Cardiac septum (tissue), 1 donor: ENCODE measurements around the gene FIS1. TPM values are rescaled to one million over a fixed set of nuclear protein-coding genes. Genes with fewer than 3 reads are reported as not detected.
"Not testable (repeated sequence)": the region's sequence is repeated elsewhere in the genome, so short reads cannot be mapped to it uniquely, and the experiment has no call there.

ENCODE experiments used
- DNase-seq: peaks from one replicate; pipeline ENCODE4 v3.0.0-alpha.2; 2020; ENCODE audit warnings: low spot score
- intact Hi-C: fragments of 100-400 bp; cut with DNase I; formaldehyde crosslinking; loops from one replicate; pipeline ENCODE4 v1.14.0; 2022
- long read RNA-seq: library from polyadenylated mRNA; unstranded; transcript quantifications from one replicate; pipeline ENCODE4 v2.0.0, GENCODE V29; 2021
- total RNA-seq: library from RNA; stranded (reverse); fragmentation: NEBNext Ultra II Directional; extraction: Animal tissue kit (Norgen Biotek cat#: 25700); gene quantifications from one replicate; pipeline ENCODE4 v1.2.1, GENCODE V29; 2021
- donor health status: DM: no; HTN: no; CAD: no.

FIS1 gene
- total RNA-seq, result 284 TPM
- long read RNA-seq, transcript FIS1-201 (5 exons, 734 nt), result major isoform, 119 of 132 reads
- long read RNA-seq, partial matches to known transcripts, result 7 of 132 reads
- long read RNA-seq, other reads (novel, unspliced or antisense), result 3 of 132 reads

GRCh38 chr7:101244375-101245146 is at the start of gene FIS1:
TSS of gene FIS1 (minus strand) at chr7:101245081. CDS start at chr7:101245004, 77 bp downstream.
- DNase-seq, result peak; percentile 97
- intact Hi-C loops, result loop anchor here (5.0 kb wide), 1 partner anchor 38 kb away; no protein-coding TSS in a partner anchor

- intact Hi-C loops, result no loop called here
- DNase-seq, result no peak
Measured at GRCh38 chr7:101294039-101294831, 49.4 kb upstream of the FIS1 start.

GRCh38 chr7:101293069-101294021 is 48.5 kb upstream of the FIS1 start:
- DNase-seq, intact Hi-C loops: not testable (repeated sequence)

GRCh38 chr7:101292566-101292965 is 47.7 kb upstream of the FIS1 start:
- intact Hi-C loops, DNase-seq: not testable (repeated sequence)

- intact Hi-C loops, DNase-seq: not testable (repeated sequence)
Measured at GRCh38 chr7:101290186-101291037, 45.5 kb upstream of the FIS1 start.

GRCh38 chr7:101289687-101290086 is 44.8 kb upstream of the FIS1 start:
- DNase-seq, intact Hi-C loops: not testable (repeated sequence)

- intact Hi-C loops, result no loop called here
- no peak for DNase-seq
Measured at GRCh38 chr7:101288439-101288838, 43.6 kb upstream of the FIS1 start.

GRCh38 chr7:101287032-101287431 is 42.2 kb upstream of the FIS1 start:
- intact Hi-C loops, result no loop called here

GRCh38 chr7:101285880-101286279 is 41.0 kb upstream of the FIS1 start:
- DNase-seq, intact Hi-C loops: not testable (repeated sequence)

More at GRCh38 chr7:101287032-101287431, 42.2 kb upstream of the FIS1 start:
- DNase-seq, result no peak

- DNase-seq, result no peak
- intact Hi-C loops, result no loop called here
Measured at GRCh38 chr7:101285171-101285570, 40.3 kb upstream of the FIS1 start.

- intact Hi-C loops, result loop anchor here (5.0 kb wide), 1 partner anchor 39 kb away; no protein-coding TSS in a partner anchor
Measured at GRCh38 chr7:101280912-101281311, 36.0 kb upstream of the FIS1 start.

GRCh38 chr7:101278461-101279292 is 33.8 kb upstream of the FIS1 start:
- DNase-seq, result no peak
- intact Hi-C loops, result no loop called here

More at GRCh38 chr7:101280912-101281311, 36.0 kb upstream of the FIS1 start:
- not testable (repeated sequence) for DNase-seq

- DNase-seq, result no peak
- intact Hi-C loops, result no loop called here
Measured at GRCh38 chr7:101277155-101277554, 32.3 kb upstream of the FIS1 start.

- intact Hi-C loops, result no loop called here
- no peak for DNase-seq
Measured at GRCh38 chr7:101273206-101273605, 28.3 kb upstream of the FIS1 start.

GRCh38 chr7:101271021-101271420 is 26.1 kb upstream of the FIS1 start:
- intact Hi-C loops, result no loop called here
- DNase-seq, result no peak

GRCh38 chr7:101269664-101270063 is 24.8 kb upstream of the FIS1 start:
- DNase-seq, result no peak
- intact Hi-C loops, result no loop called here
